ENCODE results near the gene HACE1.
A peak's percentile ranks its signal among the peaks of the same experiment; 100 is the strongest.

Gene HACE1

DNA sequence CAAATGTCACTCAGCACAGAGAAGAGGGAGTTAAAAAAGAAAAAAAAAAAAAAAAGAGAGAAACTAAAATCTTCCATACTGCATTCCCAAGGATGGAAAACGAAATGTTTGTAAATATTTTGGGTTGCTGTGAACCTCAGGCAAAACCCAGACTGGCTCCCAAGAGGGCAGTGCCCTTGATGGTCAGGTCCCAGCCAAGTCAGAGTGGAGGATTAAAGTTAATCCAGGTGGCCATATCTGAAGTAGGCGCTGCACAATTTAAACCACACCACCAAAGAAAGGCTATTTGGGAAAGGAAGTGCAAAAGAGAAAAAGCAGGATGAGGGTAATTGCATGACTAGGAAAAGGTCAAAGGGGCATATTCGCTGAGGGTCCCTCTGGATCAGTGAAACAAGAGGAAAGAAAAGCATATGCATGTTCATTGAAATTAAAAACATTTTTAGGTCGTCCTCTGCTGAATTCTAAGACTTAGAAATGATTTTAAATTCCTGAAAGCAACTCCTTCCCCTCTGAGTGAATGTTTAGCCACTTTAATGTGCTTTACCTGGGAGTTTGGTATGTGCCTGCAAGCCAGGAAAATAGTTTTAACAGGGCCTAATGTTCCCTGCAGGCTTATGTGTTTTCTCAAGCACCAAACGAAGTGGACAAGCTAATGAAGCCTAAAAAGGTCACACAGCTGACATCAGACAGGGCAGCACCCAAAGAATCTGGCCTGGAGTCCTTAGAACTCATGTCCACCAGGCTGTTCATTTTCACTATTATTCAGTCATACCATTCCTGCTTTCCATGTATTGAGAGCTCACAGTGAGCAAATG, 159.1 kb downstream of the HACE1 start:
- no peak for TF ChIP-seq TAF1 (IDR thresholded peaks at IDR 0.05; ENCODE audit: low read depth, low read length)
- no peak for TF ChIP-seq POLR2AphosphoS5 (IDR thresholded peaks at IDR 0.05; ENCODE audit: low read depth, low read length)
- no peak for TF ChIP-seq POU2F2 (IDR thresholded peaks at IDR 0.05; ENCODE audit: low read depth, low read length)
- no peak for TF ChIP-seq PAX5 (IDR thresholded peaks at IDR 0.05; ENCODE audit: insufficient read depth, low read length, severe bottlenecking)
- no peak for TF ChIP-seq POLR2A (IDR thresholded peaks at IDR 0.05; ENCODE audit: low read depth, low read length)
- TF ChIP-seq SPI1 (IDR thresholded peaks at IDR 0.05; ENCODE audit: low read depth, low read length) = no peak
- FAIRE-seq (no peak), DNase-seq (ENCODE audit: insufficient read length, low spot score) (no peak)

GRCh38 chr6:104699593-104700329, 160.0 kb downstream of the HACE1 start:
- no peak for TF ChIP-seq TAF1 (IDR thresholded peaks at IDR 0.05; ENCODE audit: low read depth, low read length)
- TF ChIP-seq POU2F2 (IDR thresholded peaks at IDR 0.05; ENCODE audit: low read depth, low read length) = no peak
- no peak for TF ChIP-seq POLR2A (IDR thresholded peaks at IDR 0.05; ENCODE audit: low read depth, low read length)
- TF ChIP-seq SPI1 (IDR thresholded peaks at IDR 0.05; ENCODE audit: low read depth, low read length) = no peak
- no peak for TF ChIP-seq POLR2AphosphoS5 (IDR thresholded peaks at IDR 0.05; ENCODE audit: low read depth, low read length)
- no peak for TF ChIP-seq PAX5 (IDR thresholded peaks at IDR 0.05; ENCODE audit: insufficient read depth, low read length, severe bottlenecking)
- no peak for FAIRE-seq
- DNase-seq (ENCODE audit: insufficient read length, low spot score) = no peak

DNA sequence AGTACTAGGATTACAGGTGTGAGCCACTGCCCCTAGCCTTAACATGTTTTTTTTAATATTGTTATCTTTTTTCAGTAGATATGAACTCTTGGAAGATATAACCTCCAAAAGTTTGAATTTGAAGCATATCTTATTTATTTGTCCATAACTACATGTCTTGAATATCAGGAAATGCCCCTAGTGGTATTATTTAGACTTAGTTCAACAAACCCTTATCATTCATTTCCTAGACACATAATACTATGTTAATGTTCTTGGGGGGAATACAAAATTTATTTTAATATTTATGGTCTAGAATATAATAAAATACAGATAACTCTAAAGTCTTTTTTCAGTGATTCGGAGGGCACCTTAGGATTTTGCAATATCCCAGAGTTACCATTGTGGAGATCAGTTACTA, 160.7 kb downstream of the HACE1 start:
- no peak for FAIRE-seq
- no peak for DNase-seq (ENCODE audit: insufficient read length, low spot score)
- no peak for TF ChIP-seq TAF1 (IDR thresholded peaks at IDR 0.05; ENCODE audit: low read depth, low read length)
- TF ChIP-seq POLR2A (IDR thresholded peaks at IDR 0.05; ENCODE audit: low read depth, low read length) = no peak
- TF ChIP-seq POU2F2 (IDR thresholded peaks at IDR 0.05; ENCODE audit: low read depth, low read length) = no peak
- no peak for TF ChIP-seq PAX5 (IDR thresholded peaks at IDR 0.05; ENCODE audit: insufficient read depth, low read length, severe bottlenecking)
- no peak for TF ChIP-seq POLR2AphosphoS5 (IDR thresholded peaks at IDR 0.05; ENCODE audit: low read depth, low read length)
- no peak for TF ChIP-seq SPI1 (IDR thresholded peaks at IDR 0.05; ENCODE audit: low read depth, low read length)

- TF ChIP-seq POLR2A (IDR thresholded peaks at IDR 0.05; ENCODE audit: low read depth, low read length) = no peak
- no peak for TF ChIP-seq POLR2AphosphoS5 (IDR thresholded peaks at IDR 0.05; ENCODE audit: low read depth, low read length)
- TF ChIP-seq TAF1 (IDR thresholded peaks at IDR 0.05; ENCODE audit: low read depth, low read length) = no peak
- no peak for TF ChIP-seq SPI1 (IDR thresholded peaks at IDR 0.05; ENCODE audit: low read depth, low read length)
- TF ChIP-seq PAX5 (IDR thresholded peaks at IDR 0.05; ENCODE audit: insufficient read depth, low read length, severe bottlenecking) = no peak
- TF ChIP-seq POU2F2 (IDR thresholded peaks at IDR 0.05; ENCODE audit: low read depth, low read length) = no peak
- FAIRE-seq = no peak
- DNase-seq (ENCODE audit: insufficient read length, low spot score) = no peak
Measured at GRCh38 chr6:104692008-104692407, 167.7 kb downstream of the HACE1 start.

- no peak for FAIRE-seq
Measured at GRCh38 chr6:104689551-104690205, 170.0 kb downstream of the HACE1 start.

DNA sequence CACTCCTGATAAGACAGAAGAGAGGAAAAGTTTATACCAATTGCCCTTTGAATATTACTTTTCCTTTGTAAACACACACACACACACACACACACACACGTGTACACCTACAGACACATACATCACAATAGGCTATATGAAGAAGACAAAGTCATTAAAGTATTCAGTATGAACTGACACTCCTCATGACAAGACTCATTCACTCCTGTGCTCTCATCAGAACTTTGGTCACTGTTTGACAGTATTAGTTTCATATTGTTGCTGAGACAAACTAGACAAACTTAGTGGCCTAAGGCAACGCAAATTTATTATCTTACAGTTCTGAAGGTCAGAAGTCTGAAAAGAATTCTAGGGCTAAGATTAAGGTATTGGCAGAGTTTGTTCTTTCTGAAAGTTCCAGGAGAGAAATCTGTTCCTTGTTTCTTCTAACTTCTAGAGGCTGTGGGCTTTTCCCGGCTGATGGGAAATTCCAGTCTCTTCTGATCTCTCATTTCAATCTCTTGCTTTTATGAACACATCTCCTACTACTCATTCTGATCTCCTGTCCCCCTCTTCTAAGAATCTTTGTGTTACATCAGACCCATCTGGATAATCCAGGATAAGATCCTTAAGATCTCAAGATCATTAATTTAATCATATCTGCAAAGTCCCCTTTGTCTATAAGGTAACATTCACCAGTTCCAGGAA, 171.3 kb downstream of the HACE1 start:
- DNase-seq (ENCODE audit: insufficient read length, low spot score) (no peak), FAIRE-seq (peak; percentile 28)
- no peak for TF ChIP-seq POU2F2 (IDR thresholded peaks at IDR 0.05; ENCODE audit: low read depth, low read length)
- TF ChIP-seq PAX5 (IDR thresholded peaks at IDR 0.05; ENCODE audit: insufficient read depth, low read length, severe bottlenecking) = no peak

More at GRCh38 chr6:104689551-104690205, 170.0 kb downstream of the HACE1 start:
- no peak for DNase-seq (ENCODE audit: insufficient read length, low spot score)
- TF ChIP-seq POLR2A (IDR thresholded peaks at IDR 0.05; ENCODE audit: low read depth, low read length) = no peak
- TF ChIP-seq SPI1 (IDR thresholded peaks at IDR 0.05; ENCODE audit: low read depth, low read length) = no peak
- TF ChIP-seq POU2F2 (IDR thresholded peaks at IDR 0.05; ENCODE audit: low read depth, low read length) = no peak
- no peak for TF ChIP-seq POLR2AphosphoS5 (IDR thresholded peaks at IDR 0.05; ENCODE audit: low read depth, low read length)
- TF ChIP-seq TAF1 (IDR thresholded peaks at IDR 0.05; ENCODE audit: low read depth, low read length) = no peak
- TF ChIP-seq PAX5 (IDR thresholded peaks at IDR 0.05; ENCODE audit: insufficient read depth, low read length, severe bottlenecking) = no peak

GRCh38 chr6:104686550-104687175, 173.1 kb downstream of the HACE1 start:
- no peak for TF ChIP-seq POLR2AphosphoS5 (IDR thresholded peaks at IDR 0.05; ENCODE audit: low read depth, low read length)
- TF ChIP-seq SPI1 (IDR thresholded peaks at IDR 0.05; ENCODE audit: low read depth, low read length) = no peak
- TF ChIP-seq TAF1 (IDR thresholded peaks at IDR 0.05; ENCODE audit: low read depth, low read length) = no peak
- no peak for DNase-seq (ENCODE audit: insufficient read length, low spot score)
- no peak for FAIRE-seq

DNA sequence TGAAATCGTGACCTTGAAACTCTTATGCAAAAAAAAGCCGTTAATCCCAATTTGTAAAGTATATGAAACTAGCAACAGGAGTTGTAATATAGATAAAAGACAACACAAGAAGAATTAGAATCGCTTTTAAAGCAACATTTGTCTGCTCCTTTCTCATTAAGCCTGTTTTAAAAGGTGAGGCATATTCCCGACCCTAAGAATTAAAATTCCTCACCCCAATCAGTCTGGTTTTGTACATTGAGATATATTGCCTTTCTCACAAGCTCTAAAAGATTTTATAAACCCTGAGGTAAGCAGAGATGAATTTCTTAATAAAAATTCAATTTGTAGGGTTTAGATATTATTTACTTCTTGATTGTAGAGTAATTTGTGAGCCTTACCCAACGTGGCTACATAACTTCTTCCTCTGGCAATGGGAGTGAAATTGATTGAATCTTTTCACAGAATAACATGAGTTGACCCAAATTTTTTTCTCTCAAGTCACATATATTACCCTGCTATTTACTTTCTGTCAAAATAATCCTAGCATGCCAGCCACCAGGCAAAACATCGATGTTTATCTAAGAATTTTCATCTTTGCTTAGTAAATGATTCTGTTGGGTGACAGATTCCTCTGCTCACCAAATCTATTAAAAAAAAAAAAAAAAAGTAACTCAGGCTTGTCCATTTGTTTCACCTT, 173.7 kb downstream of the HACE1 start:
- TF ChIP-seq POLR2AphosphoS5 (IDR thresholded peaks at IDR 0.05; ENCODE audit: low read depth, low read length) (no peak), PAX5 (IDR thresholded peaks at IDR 0.05; ENCODE audit: insufficient read depth, low read length, severe bottlenecking) (no peak), SPI1 (IDR thresholded peaks at IDR 0.05; ENCODE audit: low read depth, low read length) (no peak), POU2F2 (IDR thresholded peaks at IDR 0.05; ENCODE audit: low read depth, low read length) (no peak), POLR2A (IDR thresholded peaks at IDR 0.05; ENCODE audit: low read depth, low read length) (no peak), TAF1 (IDR thresholded peaks at IDR 0.05; ENCODE audit: low read depth, low read length) (no peak)
- DNase-seq (ENCODE audit: insufficient read length, low spot score) (no peak), FAIRE-seq (no peak)
